NCI-H345 (cell line): ENCODE results near the gene MBOAT1.
A peak's percentile ranks its signal among the peaks of the same experiment; 100 is the strongest.
"Not testable (repeated sequence)": the region's sequence is repeated elsewhere in the genome, so short reads cannot be mapped to it uniquely, and the experiment has no call there.

Experiments
- DNase-seq: peaks from one replicate; lab custom pipeline; 2025; lab: John Stamatoyannopoulos, UW

Gene MBOAT1, protein sequence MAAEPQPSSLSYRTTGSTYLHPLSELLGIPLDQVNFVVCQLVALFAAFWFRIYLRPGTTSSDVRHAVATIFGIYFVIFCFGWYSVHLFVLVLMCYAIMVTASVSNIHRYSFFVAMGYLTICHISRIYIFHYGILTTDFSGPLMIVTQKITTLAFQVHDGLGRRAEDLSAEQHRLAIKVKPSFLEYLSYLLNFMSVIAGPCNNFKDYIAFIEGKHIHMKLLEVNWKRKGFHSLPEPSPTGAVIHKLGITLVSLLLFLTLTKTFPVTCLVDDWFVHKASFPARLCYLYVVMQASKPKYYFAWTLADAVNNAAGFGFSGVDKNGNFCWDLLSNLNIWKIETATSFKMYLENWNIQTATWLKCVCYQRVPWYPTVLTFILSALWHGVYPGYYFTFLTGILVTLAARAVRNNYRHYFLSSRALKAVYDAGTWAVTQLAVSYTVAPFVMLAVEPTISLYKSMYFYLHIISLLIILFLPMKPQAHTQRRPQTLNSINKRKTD

DNA sequence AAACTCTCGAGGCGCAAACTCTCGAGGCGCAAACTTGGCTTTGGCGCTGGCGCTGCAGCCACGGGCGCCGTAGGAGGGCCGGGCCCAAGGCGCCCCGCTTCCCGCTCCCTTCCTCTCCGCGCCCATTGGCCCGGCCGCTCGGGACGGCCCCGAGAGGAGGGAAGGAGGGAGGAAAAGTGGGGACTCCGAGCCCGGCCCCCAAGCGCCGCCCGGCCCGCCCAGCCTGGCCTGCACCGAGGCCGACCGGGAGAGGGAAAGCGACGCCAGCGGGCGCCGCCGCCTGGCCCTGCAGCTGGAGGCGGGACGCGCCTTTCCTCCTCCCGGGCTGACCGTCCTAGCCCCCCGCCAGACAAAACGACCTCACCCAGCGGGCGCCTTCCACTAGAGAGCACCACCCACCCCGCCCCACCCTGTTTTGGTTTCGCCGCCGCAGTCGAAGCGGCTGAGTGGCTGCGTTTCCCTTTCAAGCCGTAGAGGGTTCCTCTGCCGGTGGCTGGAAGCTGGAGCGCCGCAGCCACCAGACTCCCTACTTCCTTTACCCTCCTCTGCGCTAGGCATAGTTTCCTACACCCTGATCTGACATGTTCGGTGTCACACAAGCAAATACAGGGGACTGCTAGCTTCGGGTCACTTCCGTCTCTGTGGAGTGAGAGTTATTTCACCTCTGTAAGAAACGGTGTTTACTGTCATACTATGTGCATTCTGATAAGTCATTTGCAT is at the start of gene MBOAT1:
Gene MBOAT1 (minus strand): TSS at position 78 of the 720 bp plus-strand sequence. CDS start 235 bp downstream, outside the sequence.
- peak; percentile 82 for DNase-seq

DNA sequence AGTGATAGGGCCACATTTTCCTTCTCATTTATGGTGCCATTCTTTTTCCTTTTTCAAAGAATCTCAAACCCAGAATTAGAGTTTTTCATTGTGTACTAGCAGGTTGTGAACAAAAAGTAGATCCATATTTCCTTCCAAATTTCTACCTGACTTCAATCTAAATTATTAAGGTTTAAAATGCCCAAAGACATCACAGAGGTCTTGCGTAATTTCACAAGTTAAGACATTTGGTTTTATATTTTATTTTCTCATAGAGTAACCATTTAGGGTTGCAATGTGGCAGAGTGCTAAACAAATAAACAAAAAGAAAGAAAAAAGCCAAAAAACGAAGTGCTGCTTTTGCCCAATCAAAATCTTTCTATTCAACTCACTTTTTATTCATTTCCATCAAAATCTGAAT is 49.4 kb upstream of the MBOAT1 start:
- no peak for DNase-seq

DNA sequence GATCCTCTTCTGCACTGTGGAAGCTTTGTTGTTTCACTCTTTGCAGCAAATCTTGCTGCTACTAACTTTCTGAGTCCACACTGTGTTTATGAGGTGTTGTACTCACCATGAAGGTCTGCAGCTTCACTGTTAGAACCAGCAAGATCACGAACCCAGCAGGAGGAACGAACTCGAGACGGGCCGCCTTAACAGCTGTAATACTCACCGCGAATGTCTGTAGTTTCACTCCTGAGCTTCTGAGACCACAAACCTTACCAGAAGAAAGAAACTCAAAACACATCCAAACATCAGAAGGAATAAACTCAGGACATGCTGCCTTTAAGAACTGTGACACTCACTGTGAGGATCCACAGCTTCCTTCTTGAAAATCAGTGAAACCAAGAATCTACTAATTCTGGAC is 48.1 kb upstream of the MBOAT1 start:
- DNase-seq: no peak

DNA sequence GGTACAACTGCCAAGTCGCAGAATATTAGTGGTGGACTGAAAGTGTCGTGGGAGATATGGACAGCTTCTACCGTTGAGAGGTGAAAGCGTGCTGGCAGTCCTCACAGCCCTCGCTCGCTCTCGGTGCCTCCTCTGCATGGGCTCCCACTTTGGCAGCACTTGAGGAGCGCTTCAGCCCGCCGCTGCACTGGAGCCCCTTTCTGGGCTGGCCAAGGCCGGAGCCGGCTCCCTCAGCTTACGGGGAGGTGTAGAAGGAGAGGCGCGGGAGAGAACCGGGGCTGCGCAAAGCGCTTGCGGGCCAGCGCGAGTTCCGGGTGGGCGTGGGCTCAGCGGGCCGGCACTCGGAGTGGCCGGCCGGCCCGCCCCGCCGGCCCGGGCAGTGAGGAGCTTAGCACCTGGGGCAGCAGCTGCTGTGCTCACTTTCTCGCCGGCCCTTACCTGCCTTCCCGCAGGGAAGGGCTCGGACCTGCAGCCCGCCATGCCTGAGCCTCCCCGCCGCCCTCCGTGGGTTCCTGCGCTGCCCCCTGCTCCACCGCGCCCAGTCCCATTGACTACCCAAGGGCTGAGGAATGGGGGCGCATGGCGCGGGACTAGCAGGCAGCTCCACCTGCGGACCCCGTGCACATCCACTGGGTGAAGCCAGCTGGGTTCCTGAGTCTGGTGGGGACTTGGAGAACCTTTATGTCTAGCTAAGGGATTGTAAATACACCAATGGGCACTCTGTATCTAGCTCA is 47.2 kb upstream of the MBOAT1 start:
- no peak for DNase-seq

DNA sequence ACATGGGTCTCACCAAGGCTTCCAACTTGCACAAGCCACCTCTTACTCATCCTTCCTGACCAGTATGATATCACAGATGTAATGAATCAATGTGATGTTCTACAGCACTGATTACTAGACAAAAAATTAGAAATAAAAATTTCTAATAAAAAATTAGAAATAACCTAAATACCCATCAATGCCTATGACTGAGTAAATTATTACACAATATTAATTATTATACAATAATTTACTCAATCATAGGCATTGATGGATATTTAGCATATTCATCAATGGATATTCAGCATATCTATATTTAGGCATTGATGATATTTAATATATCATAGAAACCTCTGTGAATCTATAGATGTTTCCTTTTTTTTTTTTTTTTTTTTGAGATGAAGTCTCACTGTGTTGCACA is 43.2 kb upstream of the MBOAT1 start:
- DNase-seq: no peak

DNA sequence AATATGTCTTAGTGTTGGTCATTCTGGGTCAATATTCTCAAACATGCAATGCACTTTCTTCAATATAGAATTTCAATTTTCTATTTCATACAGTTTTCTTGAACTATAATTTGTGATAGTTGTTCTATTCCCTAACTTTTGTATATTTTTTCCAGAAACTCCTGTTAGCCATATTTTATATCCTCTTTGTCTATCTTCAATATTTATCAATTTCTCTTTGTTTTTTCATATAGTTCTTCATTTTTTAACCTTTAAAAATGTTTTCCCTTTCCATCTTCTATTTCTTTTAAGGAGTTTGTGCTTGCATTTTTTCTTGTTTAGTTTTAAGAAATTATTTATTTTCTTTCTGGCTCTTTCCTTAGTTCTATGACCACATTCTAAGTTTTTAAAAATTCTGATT is 42.0 kb upstream of the MBOAT1 start:
- DNase-seq: no peak

DNA sequence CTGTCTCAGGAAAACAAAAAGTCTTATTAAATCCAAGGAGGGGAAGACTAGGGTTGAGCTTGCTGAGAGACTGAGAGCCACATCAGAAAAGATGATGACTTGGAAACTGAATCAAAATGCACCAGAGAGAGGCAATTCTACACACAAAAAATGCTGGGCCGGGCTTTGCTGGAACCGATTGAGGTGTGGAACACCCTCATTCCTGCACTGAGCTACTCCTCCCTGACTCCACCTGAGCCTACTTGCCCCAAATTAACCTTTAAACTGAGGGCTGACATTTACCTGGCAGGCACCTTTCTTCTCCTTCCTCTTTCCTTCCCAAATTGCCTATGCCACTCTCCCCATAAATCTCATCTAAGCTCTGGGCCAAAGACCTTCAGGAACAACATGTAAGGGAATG is 40.8 kb upstream of the MBOAT1 start:
- no peak for DNase-seq

DNA sequence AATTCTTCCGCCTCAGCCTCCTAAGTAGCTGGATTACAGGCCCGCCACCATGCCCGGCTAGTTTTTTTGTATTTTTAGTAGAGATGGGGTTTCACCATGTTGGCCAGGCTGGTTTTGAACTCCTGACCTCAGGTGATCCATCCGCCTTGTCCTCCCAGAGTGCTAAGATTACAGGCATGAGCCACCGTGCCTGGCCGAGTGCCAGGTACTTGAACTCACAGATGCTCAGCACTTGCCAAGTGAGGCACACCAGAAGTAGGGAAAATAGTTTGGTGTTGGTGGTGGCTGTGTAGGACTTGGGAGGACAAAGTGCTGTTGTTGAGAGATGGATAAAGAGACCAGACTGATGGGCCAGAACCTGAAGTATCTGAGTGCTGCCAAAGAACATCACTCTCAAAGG is 40.0 kb upstream of the MBOAT1 start:
- peak; percentile 7 for DNase-seq

DNA sequence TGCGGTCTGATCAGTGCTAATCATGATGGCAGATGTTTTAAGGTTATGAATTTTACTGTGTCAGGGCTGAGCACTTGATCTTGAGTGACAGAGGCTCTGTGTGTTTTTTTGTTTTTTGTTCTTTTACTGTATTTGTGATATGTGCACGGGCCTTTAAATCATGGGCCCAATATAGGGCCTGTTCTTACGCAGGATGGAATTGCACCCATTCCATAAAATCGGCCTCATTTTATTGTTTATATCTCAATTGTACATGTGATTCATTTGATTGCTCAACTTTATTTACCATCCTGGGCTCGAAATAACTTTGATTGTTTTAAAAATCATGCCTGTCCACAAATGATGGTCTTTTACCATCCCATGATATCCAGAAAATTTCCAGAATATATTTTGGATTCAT is 39.3 kb upstream of the MBOAT1 start:
- DNase-seq: no peak

DNA sequence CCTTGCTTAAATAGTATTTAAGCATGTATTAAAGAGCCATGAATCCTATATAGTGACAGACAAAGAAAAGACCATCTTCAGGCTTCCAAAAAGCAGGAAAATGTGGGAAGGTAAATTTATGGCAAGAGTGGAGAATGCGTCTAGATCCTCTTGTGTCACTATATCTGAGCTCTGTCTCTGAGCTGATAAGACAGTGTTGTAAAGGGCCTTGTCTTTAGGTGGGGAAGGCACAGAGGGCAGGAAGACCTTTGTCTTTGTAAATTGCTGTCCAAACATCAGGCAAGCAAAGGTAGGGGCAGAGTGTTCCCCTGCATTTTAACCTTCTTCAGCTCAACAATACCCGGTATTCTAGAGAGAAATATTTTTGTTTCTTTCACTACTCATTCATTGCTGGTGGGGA is 33.9 kb upstream of the MBOAT1 start:
- no peak for DNase-seq

DNA sequence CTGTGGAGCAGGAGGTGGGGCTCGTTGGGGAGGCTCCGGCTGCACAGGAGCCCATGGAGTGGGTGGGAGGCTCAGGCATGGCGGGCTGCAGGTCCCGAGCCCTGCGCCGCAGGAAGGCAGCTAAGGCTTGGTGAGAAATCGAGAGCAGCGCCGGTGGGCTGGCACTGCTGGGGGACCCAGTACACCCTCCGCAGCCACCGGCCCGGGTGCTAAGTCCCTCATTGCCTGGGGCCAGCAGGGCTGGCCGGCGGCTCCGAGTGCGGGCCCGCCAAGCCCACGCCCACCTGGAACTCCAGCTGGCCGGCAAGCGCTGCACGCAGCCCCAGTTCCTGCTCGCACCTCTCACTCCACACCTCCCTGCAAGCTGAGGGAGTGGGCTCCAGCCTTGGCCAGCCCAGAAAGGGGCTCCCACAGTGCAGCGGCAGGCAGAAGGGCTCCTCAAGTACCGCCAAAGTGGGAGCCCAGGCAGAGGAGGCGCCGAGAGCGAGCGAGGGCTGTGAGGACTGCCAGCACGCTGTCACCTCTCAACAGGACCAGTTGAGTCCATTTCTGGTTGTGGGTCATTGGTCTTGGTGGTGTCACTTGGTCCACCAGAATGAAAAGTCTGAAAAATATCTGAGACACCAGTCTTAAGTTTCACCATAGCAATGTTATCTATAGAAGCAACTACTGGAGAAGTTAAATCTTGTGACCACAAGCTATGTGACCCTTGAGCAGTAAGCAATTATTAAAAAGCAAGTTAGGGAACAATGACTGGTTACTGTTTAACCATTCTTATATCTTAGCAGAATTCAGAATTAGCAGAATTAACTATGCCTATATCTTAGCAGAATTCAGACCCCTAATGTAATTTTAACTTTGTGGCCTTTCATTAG is 32.8 kb upstream of the MBOAT1 start:
- not testable (repeated sequence) for DNase-seq

DNA sequence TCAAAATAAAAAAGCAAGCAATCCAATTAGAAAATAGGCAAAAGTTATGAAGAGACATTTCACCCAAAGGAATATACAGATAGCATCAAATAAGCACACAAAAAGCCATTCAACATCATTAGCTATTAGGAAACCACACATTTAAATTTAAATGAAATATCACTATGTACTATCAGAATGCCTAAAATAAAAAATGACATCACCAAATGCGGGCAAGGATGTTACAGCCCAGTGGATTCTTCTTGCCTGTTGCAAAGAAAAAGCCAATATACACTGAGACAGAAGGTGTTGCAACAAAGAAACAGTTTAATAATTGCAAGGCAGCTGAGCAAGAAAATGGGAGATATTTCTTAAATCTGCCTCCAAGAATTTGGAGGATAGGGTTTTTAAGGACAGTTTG is 31.0 kb upstream of the MBOAT1 start:
- DNase-seq: no peak

DNA sequence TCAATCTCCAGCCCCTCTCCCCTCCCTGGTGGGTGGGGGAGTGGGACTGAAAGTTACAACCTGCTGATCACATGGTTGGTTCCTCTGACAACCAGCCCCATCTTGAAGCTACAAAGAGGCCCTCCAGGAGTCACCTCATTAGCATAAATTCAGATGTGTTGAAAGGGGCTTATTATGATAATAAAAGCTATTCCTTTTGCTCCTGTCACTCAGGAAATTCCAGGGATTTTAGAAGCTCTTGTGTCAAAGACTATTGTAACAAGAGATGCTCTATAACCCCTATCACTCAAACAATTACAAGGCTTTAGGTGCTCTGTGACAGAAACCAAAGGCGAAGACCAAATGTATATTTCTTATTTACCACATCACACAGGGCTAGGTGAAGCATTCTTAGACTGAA is 30.1 kb upstream of the MBOAT1 start:
- no peak for DNase-seq

DNA sequence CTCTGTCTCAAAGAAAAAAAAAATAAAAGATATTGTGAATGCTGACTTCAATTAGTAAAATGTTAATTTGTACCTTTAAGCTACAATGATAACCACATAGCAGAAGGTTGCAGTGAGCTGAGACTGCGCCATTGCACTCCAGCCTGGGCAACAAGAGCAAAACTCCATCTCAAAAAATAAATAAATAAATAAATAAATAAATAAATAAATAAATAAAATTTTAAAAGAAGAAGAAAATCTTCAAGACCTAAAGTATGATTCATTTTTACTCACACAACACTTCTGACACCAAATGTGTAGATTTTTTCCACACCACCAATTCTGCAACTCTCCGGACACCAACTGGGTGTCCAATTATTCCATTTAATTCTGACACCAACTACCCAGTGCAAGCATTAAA is 28.8 kb upstream of the MBOAT1 start:
- no peak for DNase-seq

DNA sequence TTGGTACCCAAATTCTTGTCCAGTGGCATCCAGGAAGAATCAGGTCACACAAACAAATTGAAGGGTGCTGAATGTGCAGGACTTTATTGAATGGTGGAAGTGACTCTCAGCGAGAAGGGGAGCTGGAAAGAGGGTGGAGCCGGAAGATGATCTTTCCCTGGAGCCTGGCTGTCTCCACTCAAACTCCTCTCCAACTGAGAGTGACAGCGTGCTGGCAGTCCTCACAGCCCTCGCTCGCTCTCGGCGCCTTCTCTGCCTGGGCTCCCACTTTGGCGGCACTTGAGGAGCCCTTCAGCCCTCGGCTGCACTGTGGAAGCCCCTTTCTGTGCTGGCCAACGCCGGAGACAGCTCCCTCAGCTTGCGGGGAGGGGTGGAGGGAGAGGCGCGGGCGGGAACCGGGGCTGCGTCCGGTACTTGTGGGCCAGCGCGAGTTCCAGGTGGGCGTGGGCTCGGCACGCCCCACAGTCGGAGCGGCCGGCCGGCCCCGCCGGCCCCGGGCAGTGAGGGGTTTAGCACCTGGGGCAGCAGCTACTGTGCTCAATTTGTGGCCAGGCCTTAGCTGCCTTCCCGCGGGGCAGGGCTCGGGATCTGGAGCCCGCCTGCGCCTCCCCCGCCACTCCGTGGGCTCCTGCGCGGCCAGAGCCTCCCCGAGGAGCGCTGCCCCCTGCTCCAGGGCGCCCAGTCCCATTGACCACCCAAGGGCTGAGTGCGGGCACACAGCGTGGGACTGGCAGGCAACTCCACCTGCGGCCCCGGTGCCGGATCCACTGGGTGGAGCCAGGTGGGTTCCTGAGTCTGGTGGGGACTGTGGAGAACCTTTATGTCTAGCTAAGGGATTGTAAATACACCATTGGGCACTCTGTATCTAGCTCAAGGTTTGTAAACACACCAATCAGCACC is 26.7 kb upstream of the MBOAT1 start:
- DNase-seq: no peak

DNA sequence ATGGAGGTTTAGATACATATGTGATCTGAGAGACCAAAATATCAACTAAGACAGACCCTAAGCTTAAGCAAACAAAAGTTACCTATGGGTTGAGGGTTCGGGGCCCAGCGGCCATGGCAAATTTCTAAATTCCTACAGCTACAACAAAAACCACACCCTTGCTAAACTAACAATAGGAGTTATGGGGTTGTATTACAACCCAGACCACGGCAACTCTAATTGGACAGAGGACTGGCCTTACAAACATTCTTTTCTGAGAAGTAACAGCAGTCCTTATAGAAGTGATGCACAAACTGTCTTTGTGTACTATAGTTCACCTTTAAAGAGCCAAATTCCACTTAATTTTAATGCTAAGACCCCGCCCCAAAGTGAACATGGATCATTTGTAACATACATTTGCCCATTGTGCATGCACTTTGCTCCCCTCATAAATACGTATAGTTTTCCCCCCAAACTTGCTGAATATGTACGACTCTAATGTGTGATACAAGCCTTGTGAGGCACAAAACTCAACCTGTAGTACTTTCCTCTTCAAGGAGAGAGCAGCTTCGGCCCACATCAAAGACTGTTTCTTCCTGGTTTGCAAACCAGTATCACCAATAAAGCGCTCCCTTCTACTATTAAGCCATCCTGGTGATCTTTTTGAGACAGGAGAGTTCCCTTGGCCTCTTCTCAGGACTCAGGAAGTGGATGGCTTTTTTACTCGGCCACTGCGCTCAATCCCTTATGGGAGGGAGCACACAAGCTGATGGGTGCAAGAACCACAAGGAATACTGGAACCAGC is 25.6 kb upstream of the MBOAT1 start:
- no peak for DNase-seq

DNA sequence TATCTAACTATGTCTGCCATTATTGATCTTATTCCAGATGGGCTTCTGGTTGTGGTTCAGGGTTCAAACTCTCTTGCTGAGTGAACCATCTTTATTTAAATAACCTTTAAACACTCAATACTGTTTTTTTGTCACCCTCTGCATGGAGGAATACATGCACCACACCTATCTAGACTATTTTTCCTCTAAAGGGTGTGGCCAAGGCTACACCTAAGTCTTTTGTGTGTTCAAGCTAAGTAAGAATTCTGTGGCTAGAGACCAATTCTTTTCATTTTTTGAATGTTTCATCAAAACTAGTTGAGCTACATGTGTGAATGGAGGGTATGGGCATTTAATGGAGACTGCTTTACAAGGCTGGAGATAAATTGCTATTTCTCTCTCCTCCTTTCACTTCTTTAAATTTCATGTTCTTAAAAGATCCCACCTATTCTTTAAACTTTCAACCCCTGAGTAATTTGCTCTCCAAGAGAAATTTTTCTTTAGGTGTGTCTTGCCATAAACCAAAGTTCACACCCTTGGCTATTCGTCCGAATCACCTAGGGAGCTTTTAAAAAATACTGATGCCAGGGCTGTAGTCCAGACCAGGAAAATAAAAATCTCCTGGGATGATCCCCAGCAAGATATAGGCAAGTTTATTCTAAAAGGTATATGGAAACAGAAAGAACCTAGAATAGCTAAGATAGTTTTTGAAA is 24.8 kb upstream of the MBOAT1 start:
- no peak for DNase-seq

DNA sequence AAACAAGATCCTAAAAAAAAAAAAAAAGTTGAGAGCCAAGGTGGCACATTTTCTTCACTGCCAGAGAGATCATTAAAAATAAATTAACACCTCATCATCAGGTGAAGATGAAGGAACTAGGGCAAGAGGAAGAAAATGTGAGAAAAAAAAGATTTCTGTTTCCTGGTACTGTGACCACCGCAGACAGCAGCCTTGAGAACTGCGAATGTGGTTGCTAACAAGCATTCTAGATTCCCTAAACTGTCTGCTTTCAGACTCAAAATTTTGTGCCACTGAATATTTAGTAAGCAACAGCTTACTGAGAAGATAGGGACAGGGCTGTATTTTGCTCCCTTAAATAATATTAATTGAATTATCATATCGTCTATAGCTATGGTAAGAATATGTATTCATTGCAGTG is 24.1 kb upstream of the MBOAT1 start:
- DNase-seq: no peak

DNA sequence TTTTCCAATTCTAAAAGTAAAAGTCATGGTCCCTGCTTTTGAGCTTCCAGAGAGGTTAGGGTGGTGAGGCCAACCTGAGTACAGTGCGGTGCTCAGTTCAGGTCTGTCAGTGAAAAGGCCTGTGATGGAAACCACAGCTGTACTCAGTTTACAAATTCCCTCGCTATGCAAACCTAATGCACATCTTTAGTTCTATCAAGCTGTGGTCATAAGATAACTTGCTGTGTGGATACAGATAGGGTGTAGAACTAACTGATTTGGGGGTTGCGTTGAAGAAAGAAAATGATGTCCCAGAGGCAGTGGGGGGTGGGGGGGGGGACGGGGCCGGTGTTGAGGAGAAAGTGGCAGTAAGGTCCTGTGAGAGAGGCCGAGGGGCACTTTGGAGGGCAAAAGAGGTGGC is 22.8 kb upstream of the MBOAT1 start:
- no peak for DNase-seq
